ENCODE measurements around the gene NR5A2. TPM values are rescaled to one million over a fixed set of nuclear protein-coding genes. Genes with fewer than 3 reads are reported as not detected.

Gene NR5A2
- polyA plus RNA-seq, 1 donor (not counting 4 experiments of a cell fraction or from before 2014, with no cell fraction given): 0.05 TPM

DNA sequence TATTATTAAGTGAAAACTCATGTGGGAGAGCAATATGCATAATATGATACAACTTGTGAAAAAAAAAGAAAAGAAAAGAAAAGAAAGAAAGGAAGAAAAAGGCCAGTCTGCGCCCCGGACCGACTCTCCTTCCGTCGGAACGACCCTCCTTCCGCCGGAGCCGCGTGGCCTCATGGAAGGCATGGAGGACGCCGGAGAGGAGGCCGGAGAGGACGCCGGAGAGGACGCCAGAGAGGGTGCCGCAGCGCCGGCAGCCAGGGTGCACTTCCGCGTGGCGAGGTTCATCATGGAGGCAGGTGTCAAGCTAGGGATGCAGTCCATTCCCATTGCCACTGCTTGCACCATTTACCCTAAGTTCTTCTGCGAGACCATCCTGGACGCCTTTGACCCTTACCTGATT, 185.9 kb downstream of the NR5A2 start:
- no peak overlapping the region for H3K4me2 ChIP-seq (ENCODE audit: control insufficient read depth, extremely low read depth, insufficient read depth, low read depth, low read length)
- no peaks in the 10 kb centered on the region for H3K79me2 ChIP-seq (ENCODE audit: control insufficient read depth, insufficient read depth, low read length)
- H3K27ac ChIP-seq (ENCODE audit: control insufficient read depth, insufficient read depth, low read length): no peak overlapping the region
- no peak for TF ChIP-seq EZH2 (IDR thresholded peaks at IDR 0.05; ENCODE audit: low read length)
- DNase-seq (ENCODE audit: low read depth, low spot score) (no peak), FAIRE-seq (no peak)
- no peaks in the 10 kb centered on the region for H4K20me1 ChIP-seq (ENCODE audit: control insufficient read depth, extremely low read depth, insufficient read depth, low read length)
- no peak overlapping the region for H3K4me3 ChIP-seq (ENCODE audit: control insufficient read depth in 2 of 3, extremely low read depth in 1 of 3, insufficient read depth in 2 of 3, low read depth in 1 of 3, low read length in 3 of 3)
- H3K36me3 ChIP-seq (ENCODE audit: control insufficient read depth in 2 of 2, extremely low read depth in 1 of 2, insufficient read depth in 2 of 2, low read length in 2 of 2): no peaks in the 10 kb centered on the region
- H3K9ac ChIP-seq (ENCODE audit: control insufficient read depth, extremely low read depth, insufficient read depth, low read length): no peak overlapping the region
- H3K27me3 ChIP-seq (ENCODE audit: control insufficient read depth, extremely low read depth, insufficient read depth, low read length): no peaks in the 10 kb centered on the region
- no peaks in the 10 kb centered on the region for H3K9me1 ChIP-seq (ENCODE audit: control insufficient read depth, extremely low read depth, insufficient read depth, low read length)
- no peaks in the 10 kb centered on the region for H3K9me3 ChIP-seq (ENCODE audit: control insufficient read depth, low read depth, low read length)
- H3K4me1 ChIP-seq (ENCODE audit: control insufficient read depth, extremely low read depth, insufficient read depth, low read length): no peaks in the 10 kb centered on the region
- no peak overlapping the region for H2AFZ ChIP-seq (ENCODE audit: control insufficient read depth, low read length)
- dilution Hi-C loops (cut with MboI; ENCODE audit: extremely low pct_ligation_motif_present, low sequenced_read_pairs): no loop called here

DNA sequence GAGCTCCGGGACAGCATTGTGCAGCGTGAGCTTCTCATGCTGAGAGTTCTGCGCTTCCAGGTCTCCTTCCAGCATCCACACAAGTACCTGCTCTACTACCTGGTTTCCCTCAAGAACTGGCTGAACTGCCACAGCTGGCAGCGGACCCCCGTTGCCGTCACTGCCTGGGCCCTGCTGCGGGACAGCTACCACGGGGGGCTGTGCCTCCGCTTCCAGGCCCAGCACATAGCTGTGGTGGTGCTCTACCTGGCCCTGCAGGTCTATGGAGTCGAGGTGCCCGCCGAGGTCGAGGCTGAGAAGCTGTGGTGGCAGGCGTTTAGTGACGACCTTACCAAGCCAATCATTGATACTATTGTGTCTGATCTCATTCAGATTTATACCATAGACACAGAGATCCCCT, 186.4 kb downstream of the NR5A2 start:
- H3K4me3 ChIP-seq (ENCODE audit: control insufficient read depth in 2 of 3, extremely low read depth in 1 of 3, insufficient read depth in 2 of 3, low read depth in 1 of 3, low read length in 3 of 3): no peak overlapping the region
- H3K4me2 ChIP-seq (ENCODE audit: control insufficient read depth, extremely low read depth, insufficient read depth, low read depth, low read length): no peak overlapping the region
- dilution Hi-C loops (cut with MboI; ENCODE audit: extremely low pct_ligation_motif_present, low sequenced_read_pairs): no loop called here
- no peaks in the 10 kb centered on the region for H3K9me3 ChIP-seq (ENCODE audit: control insufficient read depth, low read depth, low read length)
- H3K36me3 ChIP-seq (ENCODE audit: control insufficient read depth in 2 of 2, extremely low read depth in 1 of 2, insufficient read depth in 2 of 2, low read length in 2 of 2): no peaks in the 10 kb centered on the region
- no peak overlapping the region for H3K27ac ChIP-seq (ENCODE audit: control insufficient read depth, insufficient read depth, low read length)
- H3K4me1 ChIP-seq (ENCODE audit: control insufficient read depth, extremely low read depth, insufficient read depth, low read length): no peaks in the 10 kb centered on the region
- DNase-seq (ENCODE audit: low read depth, low spot score) (no peak), FAIRE-seq (no peak)
- TF ChIP-seq, protein P1, sequence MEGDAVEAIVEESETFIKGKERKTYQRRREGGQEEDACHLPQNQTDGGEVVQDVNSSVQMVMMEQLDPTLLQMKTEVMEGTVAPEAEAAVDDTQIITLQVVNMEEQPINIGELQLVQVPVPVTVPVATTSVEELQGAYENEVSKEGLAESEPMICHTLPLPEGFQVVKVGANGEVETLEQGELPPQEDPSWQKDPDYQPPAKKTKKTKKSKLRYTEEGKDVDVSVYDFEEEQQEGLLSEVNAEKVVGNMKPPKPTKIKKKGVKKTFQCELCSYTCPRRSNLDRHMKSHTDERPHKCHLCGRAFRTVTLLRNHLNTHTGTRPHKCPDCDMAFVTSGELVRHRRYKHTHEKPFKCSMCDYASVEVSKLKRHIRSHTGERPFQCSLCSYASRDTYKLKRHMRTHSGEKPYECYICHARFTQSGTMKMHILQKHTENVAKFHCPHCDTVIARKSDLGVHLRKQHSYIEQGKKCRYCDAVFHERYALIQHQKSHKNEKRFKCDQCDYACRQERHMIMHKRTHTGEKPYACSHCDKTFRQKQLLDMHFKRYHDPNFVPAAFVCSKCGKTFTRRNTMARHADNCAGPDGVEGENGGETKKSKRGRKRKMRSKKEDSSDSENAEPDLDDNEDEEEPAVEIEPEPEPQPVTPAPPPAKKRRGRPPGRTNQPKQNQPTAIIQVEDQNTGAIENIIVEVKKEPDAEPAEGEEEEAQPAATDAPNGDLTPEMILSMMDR (optimal IDR thresholded peaks at IDR 0.05 in 1 of 3, IDR thresholded peaks at IDR 0.05 in 1 of 3, conservative IDR thresholded peaks at IDR 0.05 in 1 of 3; ENCODE audit: extremely low read depth in 1 of 3, insufficient read depth in 2 of 3, low read length in 3 of 3): no peak
- TF ChIP-seq EZH2 (IDR thresholded peaks at IDR 0.05; ENCODE audit: low read length): no peak
- H3K79me2 ChIP-seq (ENCODE audit: control insufficient read depth, insufficient read depth, low read length): no peaks in the 10 kb centered on the region
- no peaks in the 10 kb centered on the region for H4K20me1 ChIP-seq (ENCODE audit: control insufficient read depth, extremely low read depth, insufficient read depth, low read length)
- H3K27me3 ChIP-seq (ENCODE audit: control insufficient read depth, extremely low read depth, insufficient read depth, low read length): no peaks in the 10 kb centered on the region
- H3K9me1 ChIP-seq (ENCODE audit: control insufficient read depth, extremely low read depth, insufficient read depth, low read length): no peaks in the 10 kb centered on the region
- H2AFZ ChIP-seq (ENCODE audit: control insufficient read depth, low read length): no peak overlapping the region
- H3K9ac ChIP-seq (ENCODE audit: control insufficient read depth, extremely low read depth, insufficient read depth, low read length): no peak overlapping the region

- no peak overlapping the region for H3K4me3 ChIP-seq (ENCODE audit: control insufficient read depth in 2 of 3, extremely low read depth in 1 of 3, insufficient read depth in 2 of 3, low read depth in 1 of 3, low read length in 3 of 3)
- H3K36me3 ChIP-seq (ENCODE audit: control insufficient read depth in 2 of 2, extremely low read depth in 1 of 2, insufficient read depth in 2 of 2, low read length in 2 of 2): no peaks in the 10 kb centered on the region
- no peak overlapping the region for H3K4me2 ChIP-seq (ENCODE audit: control insufficient read depth, extremely low read depth, insufficient read depth, low read depth, low read length)
- FAIRE-seq: no peak
- no peaks in the 10 kb centered on the region for H4K20me1 ChIP-seq (ENCODE audit: control insufficient read depth, extremely low read depth, insufficient read depth, low read length)
- TF ChIP-seq EZH2 (IDR thresholded peaks at IDR 0.05; ENCODE audit: low read length): no peak
- TF ChIP-seq, protein P1 (optimal IDR thresholded peaks at IDR 0.05 in 1 of 3, IDR thresholded peaks at IDR 0.05 in 1 of 3, conservative IDR thresholded peaks at IDR 0.05 in 1 of 3; ENCODE audit: extremely low read depth in 1 of 3, insufficient read depth in 2 of 3, low read length in 3 of 3): no peak
- DNase-seq (ENCODE audit: low read depth, low spot score): no peak
- H3K4me1 ChIP-seq (ENCODE audit: control insufficient read depth, extremely low read depth, insufficient read depth, low read length): no peaks in the 10 kb centered on the region
- H3K79me2 ChIP-seq (ENCODE audit: control insufficient read depth, insufficient read depth, low read length): no peaks in the 10 kb centered on the region
- no peaks in the 10 kb centered on the region for H3K9me1 ChIP-seq (ENCODE audit: control insufficient read depth, extremely low read depth, insufficient read depth, low read length)
- no peak overlapping the region for H3K9ac ChIP-seq (ENCODE audit: control insufficient read depth, extremely low read depth, insufficient read depth, low read length)
- H2AFZ ChIP-seq (ENCODE audit: control insufficient read depth, low read length): no peak overlapping the region
- dilution Hi-C loops (cut with MboI; ENCODE audit: extremely low pct_ligation_motif_present, low sequenced_read_pairs): no loop called here
- no peak overlapping the region for H3K27ac ChIP-seq (ENCODE audit: control insufficient read depth, insufficient read depth, low read length)
- no peaks in the 10 kb centered on the region for H3K9me3 ChIP-seq (ENCODE audit: control insufficient read depth, low read depth, low read length)
- H3K27me3 ChIP-seq (ENCODE audit: control insufficient read depth, extremely low read depth, insufficient read depth, low read length): no peaks in the 10 kb centered on the region
Observed at GRCh38 chr1:200215350-200215749, 187.8 kb downstream of the NR5A2 start.

Measured in keratinocyte (primary cell).